Nasal cavity respiratory epithelium epithelial cell of viscerocranial mucosa (primary cell): ENCODE measurements around the gene HSD17B3. TPM values are rescaled to one million over a fixed set of nuclear protein-coding genes. Genes with fewer than 3 reads are reported as not detected.

ENCODE experiments used
- total RNA-seq: library from RNA; depleted of rRNA; stranded (reverse); fragments of >200 nt; gene quantifications from 2 replicates; pipeline ENCODE4 v1.2.3, GENCODE V29; 2014

The HSD17B3 gene
- total RNA-seq = under 0.01 and 1.5 TPM in 2 replicates

GRCh38 chr9:96302021-96302420 is at the start of gene HSD17B3:
Gene HSD17B3 (minus strand): TSS chr9:96302176. CDS start chr9:96302104, 72 bp downstream.

Other genes starting within 250 kb of the HSD17B3 start
- 19.6 and 34.9 TPM in 2 replicates for gene SLC35D2, start 81.5 kb upstream of the HSD17B3 start, total RNA-seq
- 0.14 and 0.34 TPM in 2 replicates for gene ZNF367, start 116.2 kb upstream of the HSD17B3 start, total RNA-seq
- gene HABP4, start 148.0 kb upstream of the HSD17B3 start, total RNA-seq = 5.1 and 6.2 TPM in 2 replicates